DOHH2 (cell line): ENCODE measurements around the gene FRMD3.

Experiments
- EZH2phosphoT487 ChIP-seq: fragments of 200-600 bp; sonication (generic); IDR thresholded peaks from 2 replicates; pipeline ENCODE4 v1.6.1; 2017; ENCODE audit warnings: borderline replicate concordance, mild to moderate bottlenecking, antibody characterized with exemption, low read length, moderate library complexity, mixed read lengths
- TF ChIP-seq, protein P1 (sequence below): fragments of 200-600 bp; sonication (generic); IDR thresholded peaks from one replicate; pipeline ENCODE4 v1.5.1; 2014; ENCODE audit warnings: antibody characterized with exemption, mild to moderate bottlenecking, low read depth, low read length; ENCODE audit not compliant: poor library complexity, severe bottlenecking

DNA sequence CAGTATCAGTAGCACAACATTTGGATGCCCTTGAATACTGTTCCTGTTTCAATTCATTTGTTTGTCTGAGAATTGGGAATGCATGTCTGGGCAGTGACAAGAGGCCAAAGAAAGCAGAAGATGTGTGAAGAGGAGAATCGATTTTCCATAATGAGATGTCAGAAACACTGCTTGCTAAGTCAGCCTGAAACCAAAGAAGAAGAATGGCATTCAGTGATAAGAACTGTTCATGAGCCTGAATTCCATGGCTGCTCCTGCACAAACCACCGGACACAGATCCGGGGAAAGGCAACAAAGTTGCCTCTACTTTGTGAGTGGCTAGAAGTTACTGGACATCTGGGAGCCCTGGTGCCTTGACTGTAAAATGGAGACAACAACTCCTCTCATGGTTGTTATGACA is 268.1 kb downstream of the FRMD3 start:
- TF ChIP-seq, protein P1, sequence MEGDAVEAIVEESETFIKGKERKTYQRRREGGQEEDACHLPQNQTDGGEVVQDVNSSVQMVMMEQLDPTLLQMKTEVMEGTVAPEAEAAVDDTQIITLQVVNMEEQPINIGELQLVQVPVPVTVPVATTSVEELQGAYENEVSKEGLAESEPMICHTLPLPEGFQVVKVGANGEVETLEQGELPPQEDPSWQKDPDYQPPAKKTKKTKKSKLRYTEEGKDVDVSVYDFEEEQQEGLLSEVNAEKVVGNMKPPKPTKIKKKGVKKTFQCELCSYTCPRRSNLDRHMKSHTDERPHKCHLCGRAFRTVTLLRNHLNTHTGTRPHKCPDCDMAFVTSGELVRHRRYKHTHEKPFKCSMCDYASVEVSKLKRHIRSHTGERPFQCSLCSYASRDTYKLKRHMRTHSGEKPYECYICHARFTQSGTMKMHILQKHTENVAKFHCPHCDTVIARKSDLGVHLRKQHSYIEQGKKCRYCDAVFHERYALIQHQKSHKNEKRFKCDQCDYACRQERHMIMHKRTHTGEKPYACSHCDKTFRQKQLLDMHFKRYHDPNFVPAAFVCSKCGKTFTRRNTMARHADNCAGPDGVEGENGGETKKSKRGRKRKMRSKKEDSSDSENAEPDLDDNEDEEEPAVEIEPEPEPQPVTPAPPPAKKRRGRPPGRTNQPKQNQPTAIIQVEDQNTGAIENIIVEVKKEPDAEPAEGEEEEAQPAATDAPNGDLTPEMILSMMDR = no peak
- TF ChIP-seq EZH2phosphoT487 = no peak
